ENCODE measurements around the gene DNAJA2.
"Not testable (repeated sequence)": the region's sequence is repeated elsewhere in the genome, so short reads cannot be mapped to it uniquely, and the experiment has no call there.

DNAJA2 gene

DNA sequence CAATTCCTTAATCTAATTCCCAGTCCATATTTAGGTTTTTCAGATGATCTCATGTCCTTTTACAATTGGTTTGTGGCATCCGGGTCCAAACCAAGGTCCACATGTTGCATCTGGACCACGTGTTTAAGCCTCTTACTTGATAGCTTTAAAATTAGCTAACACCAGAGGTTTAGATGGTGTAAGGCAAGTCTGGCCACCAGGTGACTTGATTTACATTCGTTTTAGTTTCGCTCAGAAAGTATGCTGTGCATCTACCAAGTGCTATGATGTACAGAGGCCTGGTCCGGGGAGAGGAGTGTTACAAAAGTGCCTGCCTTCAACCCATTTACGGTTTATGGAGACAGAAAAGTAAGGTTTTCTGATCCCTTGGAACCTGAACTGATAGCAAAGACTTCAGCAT lies 878 bp upstream of the DNAJA2 start:
- DNase-seq: peak; percentile 51

DNA sequence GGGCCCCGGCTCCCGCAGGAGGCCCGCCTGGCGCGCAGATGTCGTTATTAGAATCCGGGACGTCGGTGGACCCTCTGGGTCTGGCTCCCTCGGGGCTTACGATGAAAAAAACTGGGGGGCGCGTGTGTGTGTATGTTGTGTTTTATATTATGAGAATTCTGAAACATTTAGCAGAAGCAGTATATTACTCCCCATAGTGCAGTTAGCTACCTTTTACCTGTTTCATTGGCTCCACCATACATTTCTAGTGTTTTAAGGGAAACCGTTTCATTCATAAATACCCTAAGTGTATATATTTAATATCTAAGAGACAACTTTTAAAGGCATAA lies 486 bp upstream of the DNAJA2 start:
- DNase-seq: no peak

DNA sequence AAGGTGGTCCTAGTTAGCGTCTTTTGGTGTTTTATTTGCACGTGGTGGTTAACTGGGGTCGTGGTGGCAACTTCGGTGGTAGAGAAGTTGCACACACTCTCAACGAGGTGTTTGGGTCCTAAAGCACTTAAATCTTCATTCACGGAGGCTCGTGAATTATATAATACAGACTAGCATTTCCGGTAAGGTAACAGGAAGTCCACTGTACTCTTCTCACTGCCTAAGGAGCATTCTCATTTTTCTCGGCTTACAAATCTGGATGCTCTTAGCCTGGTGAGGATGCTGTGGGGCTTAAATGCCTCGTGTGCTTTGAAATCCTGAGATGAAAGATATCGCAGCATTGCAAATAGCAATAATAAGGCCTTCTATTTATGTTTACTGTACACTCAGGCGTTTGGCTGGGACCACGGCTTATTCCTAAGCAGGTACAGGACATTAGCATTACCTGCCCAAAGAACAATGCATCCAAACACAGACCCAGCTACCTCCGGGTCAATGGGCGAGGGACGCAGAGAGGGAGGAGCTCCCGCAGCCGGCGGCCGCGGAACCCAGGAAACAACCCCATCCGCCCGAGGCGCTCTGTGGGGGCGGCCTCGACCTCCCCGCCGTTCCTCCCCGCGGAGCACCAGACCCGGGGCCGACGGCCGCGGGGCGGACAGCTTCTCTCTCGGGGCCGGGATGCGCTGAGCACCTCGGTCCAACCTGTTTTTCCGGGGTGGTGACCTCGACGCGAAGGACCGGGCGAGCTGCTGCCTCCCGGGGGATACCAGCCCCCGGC lies 856 bp downstream of the DNAJA2 start:
- peak; percentile 61 for DNase-seq

DNA sequence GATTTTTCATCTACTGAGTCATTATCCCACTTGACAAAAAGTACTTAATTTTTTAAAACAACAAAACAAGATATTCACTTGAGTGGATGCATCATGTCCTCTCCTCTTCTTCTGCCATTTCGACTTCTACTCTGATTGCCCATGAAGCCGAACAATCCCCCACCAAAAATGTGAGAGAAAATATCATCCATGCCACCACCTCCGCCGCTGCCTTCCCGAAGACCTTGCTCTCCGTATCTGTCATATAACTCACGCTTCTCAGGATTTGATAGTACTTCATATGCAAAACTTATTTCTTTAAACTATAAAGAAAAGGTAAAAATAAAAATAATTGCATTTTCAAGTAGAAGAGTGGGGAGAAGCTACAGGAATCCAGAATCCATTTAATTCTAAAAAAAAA lies 2.2 kb downstream of the DNAJA2 start:
- DNase-seq: no peak

DNA sequence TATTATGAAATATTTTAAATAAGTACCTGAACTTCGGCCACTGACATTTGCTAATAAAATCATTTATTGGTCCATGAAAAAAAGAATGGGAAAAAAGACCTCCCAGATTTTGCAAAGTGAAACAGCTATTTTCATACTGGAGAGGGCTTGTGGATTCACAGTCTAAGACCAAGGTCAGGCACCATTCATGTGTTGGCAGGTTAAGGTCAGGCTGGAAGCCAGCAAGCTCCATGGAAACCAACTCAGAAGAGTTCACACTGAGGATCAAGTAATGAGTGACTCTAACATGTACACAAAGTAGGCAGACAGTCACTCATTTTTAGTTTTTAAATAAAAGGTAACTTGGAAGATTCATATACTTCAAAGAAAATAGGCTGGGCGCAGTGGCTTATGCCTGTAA lies 3.4 kb downstream of the DNAJA2 start:
- no peak for DNase-seq

DNA sequence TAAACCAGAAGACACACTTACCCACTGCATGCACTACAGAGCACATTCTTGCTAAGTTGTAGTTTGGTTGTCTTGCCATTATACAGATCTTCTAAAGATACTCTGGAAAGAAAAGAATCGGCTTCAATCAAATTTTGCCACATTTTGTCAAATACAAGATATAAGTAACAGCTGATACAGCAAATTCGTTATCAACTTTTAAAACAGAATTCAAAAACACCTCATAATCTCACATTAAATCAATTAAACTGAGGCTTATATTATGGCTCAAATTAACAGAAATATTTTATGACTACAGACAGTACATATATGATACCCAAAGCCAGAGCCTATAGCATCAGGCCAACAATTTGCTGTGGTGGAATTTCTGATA lies 5.4 kb downstream of the DNAJA2 start:
- no peak for DNase-seq

DNA sequence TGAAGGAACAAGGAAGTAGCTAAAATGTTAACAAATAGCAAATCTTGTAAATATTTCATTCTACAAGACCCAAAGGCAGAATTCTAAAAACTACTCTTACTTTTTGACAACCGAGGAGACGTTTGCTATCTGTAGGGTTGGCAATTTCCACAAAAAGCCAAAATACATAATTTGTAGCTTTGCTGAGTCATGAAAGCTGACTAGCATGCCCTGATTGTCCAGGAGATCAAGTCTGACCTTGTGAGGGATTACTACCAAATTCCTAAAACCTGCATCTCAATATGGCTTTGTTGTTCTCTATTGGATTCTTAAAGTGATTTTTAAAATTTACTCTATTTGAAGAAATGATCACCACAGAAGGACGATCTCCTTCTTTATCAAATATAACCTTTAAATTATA lies 10.8 kb downstream of the DNAJA2 start:
- DNase-seq: no peak

DNA sequence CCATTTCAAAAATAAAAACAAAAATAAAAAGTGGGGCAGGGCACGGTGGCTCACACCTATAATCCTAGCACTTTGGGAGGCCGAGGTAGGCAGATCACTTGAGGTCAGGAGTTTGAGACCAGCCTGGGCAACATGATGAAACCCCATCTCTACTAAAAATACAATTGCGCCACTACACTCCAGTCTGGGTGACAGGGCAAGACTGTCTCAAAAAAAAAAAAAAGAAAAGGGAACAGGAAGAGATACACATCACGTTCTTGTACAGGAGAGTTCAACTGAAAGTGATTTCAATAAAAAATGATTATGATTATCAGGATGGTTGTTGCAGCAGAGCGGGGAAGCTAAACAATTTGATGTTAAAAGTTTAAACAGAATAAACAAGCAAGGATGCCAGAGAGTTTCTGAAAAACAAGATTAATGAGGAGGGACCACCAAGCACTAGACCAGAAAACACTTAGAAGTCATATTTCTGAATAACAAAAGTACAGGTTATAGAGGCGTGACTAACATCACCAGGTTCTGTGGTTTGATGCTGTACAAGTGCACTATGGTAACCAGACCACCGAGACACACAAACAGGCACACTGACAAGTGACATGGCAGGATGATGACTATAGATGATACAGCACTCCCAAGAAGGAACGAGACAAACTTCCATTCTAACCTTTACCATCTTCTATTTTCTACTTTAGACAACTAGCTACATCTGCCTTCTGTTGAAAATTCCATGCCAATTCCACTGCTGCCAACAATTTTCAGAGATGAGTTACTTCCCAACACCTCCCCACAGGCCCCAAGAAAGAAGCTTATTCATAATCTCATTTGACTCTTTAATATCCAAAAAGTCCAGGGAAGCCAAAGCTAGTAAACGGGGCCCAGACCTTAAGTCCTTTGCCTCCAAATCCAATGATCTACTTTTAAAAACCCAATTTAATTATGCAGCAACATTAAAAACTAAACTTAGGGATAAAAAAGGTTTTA lies 11.8 kb downstream of the DNAJA2 start:
- DNase-seq: peak; percentile 66

DNA sequence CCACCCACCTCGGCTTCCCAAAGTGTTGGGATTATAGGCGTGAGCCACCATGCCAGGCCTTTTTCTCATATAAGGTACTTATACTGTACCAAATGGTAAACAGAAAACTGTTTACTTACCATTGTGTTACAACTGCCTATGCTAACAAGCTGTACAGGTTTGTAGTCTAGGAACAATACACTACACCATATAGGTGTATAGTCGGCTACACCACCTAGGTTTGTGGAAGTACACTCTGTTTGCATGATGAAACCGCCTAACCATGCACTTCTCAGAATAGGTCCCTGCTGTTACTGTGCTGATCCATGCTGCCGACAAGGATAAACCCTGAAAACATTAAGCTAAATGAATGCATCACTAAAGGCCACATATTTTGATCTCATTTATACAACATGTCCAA lies 18.9 kb downstream of the DNAJA2 start:
- DNase-seq: no peak

DNA sequence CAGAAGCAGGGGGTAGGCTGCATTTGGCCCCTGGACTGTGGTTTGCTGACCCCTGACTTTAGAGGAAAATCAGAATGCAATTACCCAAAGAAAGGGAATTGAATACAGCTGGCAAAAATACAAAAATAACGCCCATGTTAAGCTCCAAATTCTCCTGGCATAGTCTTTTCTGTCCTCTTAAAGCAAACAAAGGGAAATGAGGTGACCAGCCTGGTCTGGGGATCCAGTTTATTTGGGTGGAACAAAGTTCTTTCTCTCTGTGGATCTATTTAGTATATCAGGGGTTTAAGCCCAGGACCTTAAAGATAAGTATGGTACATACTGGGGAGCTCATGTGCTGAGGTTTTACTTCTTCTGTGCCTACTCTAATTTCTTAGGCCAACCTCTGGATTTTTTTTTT lies 23.5 kb downstream of the DNAJA2 start:
- DNase-seq: no peak

DNA sequence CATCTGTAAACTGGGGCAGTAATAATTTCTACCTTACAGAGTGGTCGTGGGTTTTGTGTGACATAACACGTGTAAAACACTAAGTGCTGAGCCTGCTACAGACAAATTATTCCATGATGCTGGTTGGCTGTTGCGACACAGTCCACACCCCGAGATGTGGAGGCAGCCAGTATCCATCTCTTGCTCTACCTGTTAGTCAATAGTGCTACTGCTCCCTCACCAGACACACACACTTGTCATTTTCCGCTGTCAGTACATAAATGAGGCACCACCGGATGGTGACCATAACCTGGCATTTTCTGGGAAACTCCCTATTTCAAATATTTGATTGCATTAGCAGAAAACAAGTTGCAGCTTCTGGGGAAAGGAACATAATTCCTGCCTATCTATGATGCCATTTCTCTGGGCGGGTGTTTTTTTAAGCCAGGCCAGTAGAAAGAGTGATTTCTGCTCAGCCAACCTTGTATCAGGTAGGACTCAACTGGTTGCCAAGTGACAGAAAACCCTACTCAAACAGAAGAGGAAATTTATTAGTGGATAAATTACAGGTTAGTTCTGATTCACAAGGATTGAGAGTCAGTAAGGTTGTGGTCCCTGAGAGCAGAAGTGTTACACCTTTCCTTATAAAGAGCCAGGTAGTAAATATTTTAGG lies 24.1 kb downstream of the DNAJA2 start:
- DNase-seq: no peak

DNA sequence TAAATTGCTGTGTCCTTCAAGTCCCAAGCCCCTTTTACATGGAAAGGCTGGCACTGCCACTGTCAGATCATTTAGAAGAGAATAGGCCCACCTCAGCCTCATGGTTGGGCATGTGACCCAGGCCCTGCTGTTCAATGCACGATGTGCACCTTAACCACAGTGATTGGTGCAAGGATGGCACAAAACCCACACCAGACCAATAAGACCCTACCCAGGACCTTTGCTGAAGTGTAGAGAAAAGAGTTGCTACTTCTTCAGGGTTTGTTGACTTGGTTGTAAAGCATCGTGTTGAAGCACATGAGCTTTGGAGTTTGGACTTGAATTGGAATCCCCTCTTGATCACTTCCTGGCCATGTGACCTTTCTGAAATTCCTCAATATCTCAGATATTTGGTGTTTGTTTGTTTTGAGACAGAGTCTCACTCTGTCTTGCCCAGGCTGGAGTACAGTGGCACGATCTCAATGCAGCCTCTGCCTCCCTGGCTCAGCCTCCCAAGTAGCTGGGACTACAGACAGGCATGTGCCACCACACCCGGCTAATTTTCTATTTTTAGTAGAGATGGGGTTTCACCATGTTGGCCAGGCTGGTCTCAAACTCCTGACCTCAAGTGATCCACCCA lies 24.8 kb downstream of the DNAJA2 start:
- no peak for DNase-seq

DNA sequence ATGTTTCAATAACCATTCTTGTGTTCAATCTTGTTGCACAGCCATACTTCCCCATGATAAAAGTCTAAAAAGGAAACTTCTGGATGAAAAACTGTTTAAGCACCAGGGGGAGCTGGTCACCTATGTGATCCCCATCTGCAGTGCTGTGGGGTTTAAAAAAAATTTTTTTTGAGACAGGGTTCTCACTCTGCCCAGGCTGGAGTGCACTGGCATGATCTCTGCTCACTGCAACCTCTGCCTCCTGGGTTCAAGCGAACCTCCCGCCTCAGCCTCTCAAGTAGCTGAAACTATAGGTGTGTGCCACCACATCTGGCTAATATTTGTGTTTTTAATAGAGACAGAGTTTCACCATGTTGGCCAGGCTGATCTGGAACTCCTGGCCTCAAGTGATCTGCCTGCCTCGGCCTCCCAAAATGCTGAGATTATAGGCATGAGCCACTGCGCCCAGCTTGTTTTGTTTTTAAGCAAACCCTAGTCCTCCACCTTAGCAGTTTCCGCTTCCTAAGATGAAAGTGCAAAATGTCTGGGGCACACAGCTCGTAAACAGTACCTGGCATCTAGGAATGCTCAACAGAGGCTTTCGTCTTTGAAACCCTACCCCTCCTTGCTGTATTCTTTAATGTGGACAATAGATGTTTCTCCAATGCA lies 25.4 kb downstream of the DNAJA2 start:
- DNase-seq: peak; percentile 82

DNA sequence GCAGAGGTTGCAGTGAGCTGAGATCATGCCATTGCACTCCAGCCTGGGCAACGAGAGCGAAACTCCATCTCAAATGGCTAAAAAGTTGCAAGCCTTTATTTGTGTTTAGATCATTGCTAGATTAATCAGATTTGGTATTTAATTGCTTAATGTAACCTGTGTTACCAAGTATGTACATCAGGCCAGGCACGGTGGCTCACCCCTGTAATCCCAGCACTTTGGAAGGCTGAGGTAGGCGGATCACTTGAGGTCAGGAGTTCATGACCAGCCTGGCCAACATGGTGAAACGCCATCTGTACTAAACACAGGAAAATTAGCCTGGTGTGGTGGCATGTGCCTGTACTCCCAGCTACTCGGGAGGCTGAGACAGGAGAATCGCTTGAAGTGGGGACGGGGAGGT lies 28.8 kb downstream of the DNAJA2 start:
- not testable (repeated sequence) for DNase-seq

DNA sequence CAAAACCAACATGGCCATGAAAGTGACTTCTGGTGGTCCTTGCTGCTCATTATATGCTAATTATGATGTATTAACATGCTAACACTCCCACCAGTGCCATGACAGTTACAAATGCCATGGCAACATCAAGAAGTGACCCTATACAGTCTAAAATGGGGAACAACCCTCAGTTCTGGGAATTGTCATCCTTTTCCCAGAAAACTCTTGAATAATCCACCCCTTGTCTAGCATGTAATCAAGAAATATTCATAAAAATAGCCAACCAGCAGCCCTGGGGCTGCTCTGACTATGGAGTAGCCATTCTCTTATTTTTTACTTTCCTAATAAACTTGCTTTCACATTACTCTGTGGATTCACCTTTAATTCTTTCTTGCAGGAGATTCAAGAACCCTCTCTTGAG lies 35.9 kb downstream of the DNAJA2 start:
- DNase-seq: no peak

DNA sequence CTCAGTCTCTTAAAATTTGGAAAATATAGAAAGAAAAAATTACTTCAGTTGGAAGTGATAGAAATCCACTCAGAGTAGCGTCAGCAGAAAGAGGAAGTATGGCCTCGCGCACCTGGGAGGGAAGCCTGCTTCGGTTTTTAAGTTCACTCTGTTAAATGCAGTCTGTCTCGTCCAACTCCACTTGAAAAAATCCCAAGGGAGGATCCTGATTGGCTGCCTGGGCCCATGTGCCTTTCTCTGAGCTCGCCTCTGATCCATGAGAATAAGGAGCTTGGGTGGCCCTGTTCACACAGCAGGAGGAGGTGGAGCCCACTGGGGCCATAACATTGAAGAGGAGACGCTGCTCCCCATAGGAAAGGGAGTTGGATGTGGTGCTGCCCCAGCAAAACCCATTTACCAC lies 40.7 kb downstream of the DNAJA2 start:
- DNase-seq: peak; percentile 42

DNA sequence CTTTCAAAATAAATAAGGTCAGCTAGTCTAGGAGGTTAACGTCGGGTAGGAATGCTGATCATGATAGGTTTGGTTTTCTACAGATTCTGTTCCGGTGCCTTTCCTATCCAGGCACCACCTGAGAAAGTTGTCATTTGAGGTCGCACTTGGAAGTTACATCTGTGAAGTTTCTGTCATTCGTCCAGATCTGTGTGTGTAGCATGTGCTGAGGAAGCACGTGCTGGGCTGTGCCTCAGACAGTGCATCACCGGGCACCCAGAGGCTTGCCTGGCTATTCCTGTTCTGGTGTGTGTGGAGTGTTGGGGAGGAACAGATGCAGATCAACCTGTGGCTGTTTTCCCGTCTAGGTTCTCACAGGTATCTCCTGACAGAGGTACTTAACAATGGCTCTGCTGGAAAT lies 42.6 kb downstream of the DNAJA2 start:
- DNase-seq: no peak

DNA sequence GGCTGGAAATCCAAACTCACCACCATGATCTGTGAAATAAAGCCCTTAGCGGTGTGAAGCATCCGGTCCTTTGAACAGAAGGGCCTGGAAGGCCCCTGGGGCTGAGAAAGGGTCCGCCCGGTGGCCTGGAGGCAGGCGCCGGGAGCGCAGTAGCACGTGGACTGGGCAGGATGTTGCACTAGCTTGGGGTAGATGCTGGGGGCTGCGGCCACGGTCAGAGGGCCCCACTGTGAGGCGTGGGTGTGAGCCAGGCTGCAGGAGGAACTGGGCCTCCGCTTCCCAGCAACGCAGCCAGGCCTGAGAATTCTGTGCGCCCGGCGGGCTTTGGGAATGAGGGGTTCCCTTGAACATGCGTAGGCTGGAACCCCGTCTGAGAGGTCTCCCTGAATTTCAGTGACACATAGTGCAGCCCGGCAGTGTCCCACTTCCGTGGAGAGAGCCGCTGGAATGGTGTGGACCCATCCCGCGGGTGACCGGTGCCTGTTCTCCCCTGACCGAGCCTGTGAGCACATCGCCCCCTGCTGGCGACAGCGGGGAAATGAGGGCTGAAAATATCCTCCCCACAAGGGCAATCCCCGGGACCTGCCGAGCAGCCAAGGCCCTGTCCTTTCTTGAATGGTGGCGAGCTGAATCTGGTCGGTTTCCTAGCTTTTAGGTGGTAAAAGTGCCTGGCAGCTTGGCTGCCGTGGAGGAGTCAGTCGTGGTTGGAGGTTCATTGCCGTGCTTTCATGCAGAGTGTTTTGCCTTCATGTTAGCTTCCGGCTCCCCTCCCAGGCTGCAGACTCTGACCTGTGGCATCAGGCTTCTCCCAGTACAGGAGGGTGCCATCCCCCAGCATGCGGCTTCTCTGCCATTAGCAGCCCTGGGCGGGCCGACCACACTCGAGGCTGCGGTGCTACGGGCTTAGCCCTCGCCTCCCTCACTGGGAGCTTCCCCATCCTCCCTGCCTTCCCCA lies 43.8 kb downstream of the DNAJA2 start:
- DNase-seq: peak; percentile 70

DNA sequence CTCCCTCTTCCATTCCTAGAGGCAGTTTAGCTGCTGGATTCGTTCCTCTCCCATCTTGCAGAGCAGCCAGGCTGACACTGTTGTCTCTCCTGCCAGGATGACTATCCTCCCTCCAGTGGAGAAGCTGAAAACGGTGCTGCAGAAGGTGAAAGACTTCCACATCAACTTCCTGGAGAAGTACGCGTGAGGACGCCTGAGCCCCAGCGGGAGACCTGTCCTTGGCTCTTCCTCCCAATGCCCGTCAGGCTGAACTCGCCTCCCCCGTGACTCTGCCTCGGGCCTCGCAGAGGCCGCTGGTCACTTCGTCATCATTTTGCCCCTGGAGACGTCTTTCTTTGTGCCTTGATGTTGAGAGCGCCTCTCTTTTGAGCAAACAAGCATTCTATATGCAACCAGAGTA lies 44.7 kb downstream of the DNAJA2 start:
- no peak for DNase-seq

DNA sequence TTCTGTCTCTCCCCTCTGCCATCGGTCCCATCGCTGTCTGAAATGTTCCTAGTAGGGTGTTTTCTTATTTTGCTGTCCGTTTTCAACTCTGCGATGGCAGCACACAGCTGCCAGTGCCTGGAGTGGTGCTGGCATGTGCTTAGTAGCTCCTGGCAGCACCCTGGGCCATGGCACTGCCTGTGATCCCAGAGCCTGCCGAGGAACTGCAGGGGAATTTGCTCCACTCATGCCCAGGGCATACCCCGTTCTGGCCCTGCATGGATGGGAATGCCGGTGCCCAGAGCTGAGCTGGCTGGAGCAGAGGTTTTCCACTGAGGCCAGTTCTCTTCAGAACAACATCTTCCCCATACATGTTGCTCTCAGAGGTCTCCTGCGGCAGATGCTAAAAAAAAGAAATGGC lies 46.2 kb downstream of the DNAJA2 start:
- DNase-seq: no peak

DNA sequence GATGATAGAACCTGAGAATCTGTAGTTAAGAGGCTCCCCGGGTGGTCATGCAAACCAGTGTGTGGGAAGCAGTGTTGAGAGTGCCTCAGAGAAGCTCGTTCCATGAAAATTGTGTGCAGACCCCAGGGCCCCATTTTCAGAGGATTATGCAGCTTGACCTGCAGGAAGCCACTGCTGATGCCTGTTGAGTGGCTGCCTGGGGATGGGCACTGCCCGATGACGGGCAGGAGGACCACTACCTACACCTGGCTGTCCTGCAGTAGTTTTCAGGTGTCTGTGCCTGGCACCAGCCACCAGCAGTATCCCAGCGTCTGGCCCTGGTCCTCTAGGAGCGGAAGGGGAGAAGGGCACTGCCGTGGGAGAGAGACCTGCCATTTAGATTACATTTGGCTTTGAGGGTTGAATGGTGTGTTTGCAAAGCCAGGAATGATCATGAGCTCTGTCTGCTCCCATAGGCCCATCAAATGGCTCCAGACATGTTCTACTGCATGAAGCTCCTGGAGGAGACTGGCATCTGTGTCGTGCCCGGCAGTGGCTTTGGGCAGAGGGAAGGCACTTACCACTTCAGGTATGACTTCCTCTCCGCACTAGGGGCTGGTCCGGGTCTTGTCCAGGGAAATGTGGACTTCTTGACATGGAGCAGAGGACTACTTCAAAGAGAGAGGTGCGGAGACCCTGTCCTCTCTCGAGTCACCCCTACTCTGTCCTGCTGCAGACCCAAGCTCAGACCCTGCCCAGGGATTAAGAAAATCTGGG lies 46.8 kb downstream of the DNAJA2 start:
- DNase-seq: no peak

All from hematopoietic multipotent progenitor cell treated with erythropoietin and hydrocortisone succinate and interleukin-3 and kit ligand, for 6 days (in vitro differentiated cells).